Breast epithelium (tissue), 3 donors: ENCODE results near the gene DUSP22.

Experiments used
- CTCF ChIP-seq, 3 donors: fragments of 450-650 bp; IDR thresholded peaks; one replicate each; pipeline ENCODE4 v1.5.1; 2016 to 2017; ENCODE audit warnings: antibody characterized with exemption in 3 of 3, mild to moderate bottlenecking in 3 of 3, moderate library complexity in 3 of 3
- POLR2A ChIP-seq: fragments of 450-650 bp; IDR thresholded peaks from one replicate; pipeline ENCODE4 v1.6.1; 2016; ENCODE audit warnings: antibody characterized with exemption, mild to moderate bottlenecking, moderate library complexity

- TF ChIP-seq CTCF (IDR thresholded peaks at IDR 0.05): no peak
- TF ChIP-seq POLR2A: no peak
These were observed 39.6 kb downstream of the DUSP22 start for GRCh38 chr6:331622-332521.
